ENCODE measurements around the gene MAP3K5.

The MAP3K5 gene

GRCh38 chr6:136562211-136562610 is 230.1 kb downstream of the MAP3K5 start:
- DNase-seq: no peak

GRCh38 chr6:136553166-136553787 is 239.0 kb downstream of the MAP3K5 start:
- DNase-seq: no peak

- DNase-seq: no peak
Measured at GRCh38 chr6:136552054-136552453, 240.2 kb downstream of the MAP3K5 start.

- DNase-seq: no peak
Measured at GRCh38 chr6:136551103-136551502, 241.2 kb downstream of the MAP3K5 start.

- DNase-seq: no peak
Measured at GRCh38 chr6:136550330-136551071, 241.8 kb downstream of the MAP3K5 start, which contains the start of gene MAP7. MAP7 (minus strand) TSS chr6:136550422; CDS start chr6:136550408, 14 bp downstream.

GRCh38 chr6:136550045-136550329 is 242.3 kb downstream of the MAP3K5 start:
- DNase-seq: no peak

- DNase-seq: no peak
Measured at GRCh38 chr6:136549300-136550044, 242.8 kb downstream of the MAP3K5 start.

- no peak for DNase-seq
Measured at GRCh38 chr6:136548582-136549299, 243.5 kb downstream of the MAP3K5 start.

GRCh38 chr6:136547871-136548270 is 244.4 kb downstream of the MAP3K5 start:
- no peak for DNase-seq

GRCh38 chr6:136547336-136547735 is 244.9 kb downstream of the MAP3K5 start:
- DNase-seq: peak; percentile 47

GRCh38 chr6:136546331-136546730 is 245.9 kb downstream of the MAP3K5 start:
- DNase-seq: no peak

GRCh38 chr6:136544326-136544725 is 248.0 kb downstream of the MAP3K5 start:
- DNase-seq: no peak

- DNase-seq: no peak
Measured at GRCh38 chr6:136541395-136541794, 250.9 kb downstream of the MAP3K5 start.

GRCh38 chr6:136539967-136540652 is 252.2 kb downstream of the MAP3K5 start:
- DNase-seq: no peak

- DNase-seq: no peak
Measured at GRCh38 chr6:136538836-136539235, 253.4 kb downstream of the MAP3K5 start.

- no peak for DNase-seq
Measured at GRCh38 chr6:136535880-136536650, 256.2 kb downstream of the MAP3K5 start.

- DNase-seq: no peak
Measured at GRCh38 chr6:136535017-136535765, 257.1 kb downstream of the MAP3K5 start.

GRCh38 chr6:136534268-136534667 is 258.0 kb downstream of the MAP3K5 start:
- no peak for DNase-seq

GRCh38 chr6:136533487-136533886 is 258.8 kb downstream of the MAP3K5 start:
- no peak for DNase-seq

GRCh38 chr6:136532030-136532429 is 260.2 kb downstream of the MAP3K5 start:
- DNase-seq: no peak

- no peak for DNase-seq
Measured at GRCh38 chr6:136529710-136530109, 262.6 kb downstream of the MAP3K5 start.
